HepG2 (cell line): ENCODE data around the gene F12. TPM values are rescaled to one million over a fixed set of nuclear protein-coding genes. Genes with fewer than 3 reads are reported as not detected.

Experiments used
- AKAP8 ChIP-seq: sonication (generic); formaldehyde crosslinking; IDR thresholded peaks from 2 replicates; pipeline ENCODE4 v1.5.1; 2020; ENCODE audit warnings: mild to moderate bottlenecking, missing genetic modification reagents
- ATF1 ChIP-seq: IDR thresholded peaks from 2 replicates; pipeline ENCODE4 v1.6.1; 2016; ENCODE audit warnings: mild to moderate bottlenecking, control low read depth
- ATF5 ChIP-seq: sonication (generic); formaldehyde crosslinking; IDR thresholded peaks from 2 replicates; pipeline ENCODE4 v1.4.0; 2020; ENCODE audit warnings: mild to moderate bottlenecking, low read depth, missing genetic modification reagents
- ATM ChIP-seq: fragments of 450-650 bp; IDR thresholded peaks from 2 replicates; pipeline ENCODE4 v1.7.1; 2017; ENCODE audit warnings: mild to moderate bottlenecking, borderline replicate concordance
- CCAR2 ChIP-seq: fragments of 200-400 bp; formaldehyde crosslinking; optimal IDR thresholded peaks from 2 replicates; pipeline ENCODE3; 2018; ENCODE audit warnings: low read depth, mild to moderate bottlenecking, low read length, moderate library complexity
- CHCHD3 ChIP-seq: sonication (generic); formaldehyde crosslinking; IDR thresholded peaks from 2 replicates; pipeline ENCODE4 v1.8.0; 2022; ENCODE audit warnings: mild to moderate bottlenecking, missing genetic modification reagents, moderate library complexity
- HMG20B ChIP-seq: conservative IDR thresholded peaks from 2 replicates; pipeline ENCODE4 v1.6.1; 2016; ENCODE audit warnings: missing genetic modification reagents, missing compliant biosample characterization
- LBX2 ChIP-seq: sonication (generic); formaldehyde crosslinking; IDR thresholded peaks from 2 replicates; pipeline ENCODE4 v1.5.0; 2020; ENCODE audit warnings: missing genetic modification reagents, mild to moderate bottlenecking, borderline replicate concordance
- MZF1 ChIP-seq: sonication (generic); formaldehyde crosslinking; IDR thresholded peaks from 2 replicates; pipeline ENCODE4 v1.8.1; 2023; ENCODE audit warnings: mild to moderate bottlenecking, missing genetic modification reagents, borderline replicate concordance
- NFIB ChIP-seq: sonication (generic); formaldehyde crosslinking; IDR thresholded peaks from 2 replicates; pipeline ENCODE4 v1.9.0; 2021; ENCODE audit warnings: missing genetic modification reagents, mild to moderate bottlenecking, borderline replicate concordance
- U2AF1 ChIP-seq: fragments of 200-400 bp; formaldehyde crosslinking; optimal IDR thresholded peaks from 2 replicates; pipeline ENCODE3; 2017; ENCODE audit warnings: mild to moderate bottlenecking, low read depth, low read length
- ZBTB1 ChIP-seq: sonication (generic); formaldehyde crosslinking; IDR thresholded peaks from 2 replicates; pipeline ENCODE4 v1.4.0; 2020; ENCODE audit warnings: missing genetic modification reagents, borderline replicate concordance
- ZBTB33 ChIP-seq: sonication (generic); formaldehyde crosslinking; IDR thresholded peaks from 2 replicates; pipeline ENCODE4 v1.4.0; 2020; ENCODE audit warnings: missing genetic modification reagents
- ZBTB44 ChIP-seq: sonication (generic); formaldehyde crosslinking; IDR thresholded peaks from 2 replicates; pipeline ENCODE4 v1.4.0; 2020; ENCODE audit warnings: missing genetic modification reagents
- ZNF281 ChIP-seq: sonication (generic); formaldehyde crosslinking; IDR thresholded peaks from 2 replicates; pipeline ENCODE4 v1.4.0; 2020; ENCODE audit warnings: missing genetic modification reagents, borderline replicate concordance
- ZNF430 ChIP-seq: sonication (generic); formaldehyde crosslinking; IDR thresholded peaks from 2 replicates; pipeline ENCODE4 v1.9.0; 2021; ENCODE audit warnings: mild to moderate bottlenecking, missing genetic modification reagents
- ZNF704 ChIP-seq: sonication (generic); formaldehyde crosslinking; IDR thresholded peaks from 2 replicates; pipeline ENCODE4 v1.8.1; 2023; ENCODE audit warnings: mild to moderate bottlenecking, inconsistent platforms, moderate library complexity, missing genetic modification reagents, borderline replicate concordance
- ZXDC ChIP-seq: sonication (generic); formaldehyde crosslinking; IDR thresholded peaks from 2 replicates; pipeline ENCODE4 v1.5.0; 2020; ENCODE audit warnings: mild to moderate bottlenecking, missing genetic modification reagents
- polyA plus RNA-seq, 8 experiments: library from polyadenylated mRNA; depleted of rRNA in 3 of 8; stranded (reverse) in 7 of 8; unstranded in 1 of 8; fragments of >200 nt; fragmentation: Illumina TruSeq in 4 of 8; extraction: Trizol in 4 of 8; gene quantifications; 2 replicates each; pipeline versions ENCODE4 v1.2.1 to v1.2.3, GENCODE V29; 2011 to 2016; ENCODE audit warnings: low read depth in 4 of 8, missing spikeins in 1 of 8, mixed read lengths in 1 of 8; ENCODE audit not compliant: insufficient read depth in 1 of 8
- total RNA-seq, 5 experiments: library from RNA; depleted of rRNA; stranded (reverse); fragments of >200 nt; fragmentation: Illumina TruSeq; extraction: Trizol; gene quantifications; 2 replicates each; pipeline ENCODE4 v1.2.3, GENCODE V29; 2016; ENCODE audit warnings: low read depth in 1 of 5

F12 gene
- total and polyA plus RNA-seq, 2 of the 13 experiments (the other 11 are each of a cell fraction or from before 2014, with no cell fraction given): 2.5 to 3.0 TPM

- TF ChIP-seq ZNF704 (CRISPR knock-in tag) (no peak), ATF5 (CRISPR knock-in tag) (no peak), ATF1 (CRISPR knock-in tag) (no peak), ZBTB1 (CRISPR knock-in tag) (no peak), HMG20B (CRISPR knock-in tag) (no peak), ZBTB33 (peak; percentile 87), U2AF1 (no peak), CCAR2 (no peak), ZNF281 (no peak), ZBTB44 (CRISPR knock-in tag) (no peak), AKAP8 (CRISPR knock-in tag) (no peak), ZNF430 (CRISPR knock-in tag) (no peak), NFIB (CRISPR knock-in tag) (no peak), ZXDC (CRISPR knock-in tag) (no peak), LBX2 (CRISPR knock-in tag) (no peak), CHCHD3 (no peak), MZF1 (no peak), ATM (no peak)
These were observed 26.8 kb downstream of the F12 start (continued) for GRCh38 chr5:177382423-177383029.
